Measurements from ENCODE around the gene FCN1.
"Not testable (repeated sequence)": the region's sequence is repeated elsewhere in the genome, so short reads cannot be mapped to it uniquely, and the experiment has no call there.

FCN1 gene

DNA sequence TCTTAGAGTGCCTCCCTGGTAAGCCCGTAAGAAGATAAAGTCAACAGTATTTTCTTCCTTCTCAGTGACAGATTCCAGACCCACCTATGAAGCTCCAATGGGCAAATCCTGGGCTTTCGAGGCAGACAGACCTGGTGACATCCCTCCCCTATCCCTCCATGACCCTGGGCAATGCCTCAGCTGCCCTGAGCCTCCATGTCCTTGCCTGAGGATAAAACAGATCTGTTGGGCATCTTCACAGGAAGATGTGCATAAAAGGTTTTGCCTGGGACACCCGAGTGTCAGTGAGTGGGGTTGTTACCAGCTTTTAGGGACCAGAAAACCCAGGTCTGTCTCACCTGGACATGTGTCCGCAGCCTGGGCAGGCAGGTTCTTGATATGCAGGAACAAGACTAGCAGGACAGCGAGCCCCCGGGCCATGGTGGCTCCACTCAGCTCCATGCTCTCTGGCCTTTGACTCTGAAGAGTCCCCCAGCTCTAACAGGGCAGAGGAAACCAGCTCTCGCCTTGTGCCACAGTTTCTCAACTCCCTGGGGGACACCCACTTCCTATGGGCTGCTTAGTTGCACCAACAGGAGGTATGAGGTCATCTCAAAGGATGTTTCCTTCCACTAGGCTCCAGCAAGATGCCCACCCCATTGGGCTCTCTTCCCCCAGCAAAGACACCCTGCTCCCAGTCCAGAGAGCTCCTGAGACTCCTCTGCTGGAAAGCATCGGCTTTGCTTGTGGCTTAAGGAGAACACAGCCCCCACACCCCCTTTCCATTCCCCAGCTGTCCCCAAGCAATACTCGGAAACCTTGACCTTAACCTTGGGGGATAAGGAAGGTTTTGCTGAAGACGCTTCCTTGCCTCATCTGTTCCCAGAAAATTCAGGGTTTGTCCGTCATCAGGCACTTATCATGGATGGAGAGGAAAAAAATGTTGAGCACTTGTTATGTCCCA is at the start of gene FCN1:
Gene FCN1 (minus strand): TSS at position 482 of the 943 bp plus-strand sequence. CDS start 41 bp downstream, at position 441.
- no peak for DNase-seq (ENCODE audit: low read depth in 3 of 3)

GRCh38 chr9:134966697-134967546 is 49.2 kb upstream of the FCN1 start:
- no peak for DNase-seq (ENCODE audit: low read depth in 3 of 3)

GRCh38 chr9:134966270-134966669 is 48.6 kb upstream of the FCN1 start:
- no peak for DNase-seq (ENCODE audit: low read depth in 3 of 3)

GRCh38 chr9:134965851-134966250 is 48.1 kb upstream of the FCN1 start:
- DNase-seq (ENCODE audit: low read depth in 3 of 3) = no peak

- DNase-seq (ENCODE audit: low read depth in 3 of 3) = no peak
These were observed 47.7 kb upstream of the FCN1 start for GRCh38 chr9:134965411-134965810.

DNA sequence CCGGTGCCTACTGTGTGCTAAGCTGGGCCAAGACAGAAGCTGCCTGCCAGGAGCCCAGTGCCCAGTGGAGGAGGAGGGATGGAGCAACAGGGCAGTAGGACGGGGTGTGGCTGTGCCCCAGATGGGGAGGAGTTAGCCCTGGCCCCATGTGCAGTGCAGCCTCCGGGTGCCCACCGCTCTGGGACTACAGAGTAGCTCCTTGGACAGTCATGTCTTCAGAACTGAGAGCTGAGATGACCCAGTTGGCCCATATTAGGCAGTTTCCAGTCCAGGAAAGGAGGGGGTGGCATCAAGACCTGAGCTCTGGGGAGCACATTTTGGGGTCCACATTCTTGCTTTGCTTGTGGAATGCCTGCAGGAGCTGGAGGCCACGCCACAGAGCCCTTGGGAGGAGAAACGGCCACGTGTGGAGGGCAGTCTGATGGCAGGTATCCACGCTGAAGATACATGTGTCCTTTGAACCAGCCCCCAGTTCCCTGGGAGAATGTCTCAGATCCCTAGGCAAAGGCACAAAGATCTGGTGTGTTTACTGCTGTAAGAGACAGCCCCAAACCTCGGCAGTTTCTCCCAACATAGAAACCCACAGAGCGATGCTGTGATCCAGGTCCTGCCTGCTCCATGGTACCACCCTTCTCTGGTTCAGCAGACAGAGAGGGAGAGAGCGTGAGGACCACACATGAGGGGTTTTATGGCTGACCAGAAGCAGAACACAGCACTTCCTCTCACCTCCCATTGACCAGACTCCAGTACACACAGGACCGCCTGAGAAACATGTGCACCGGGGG is 46.8 kb upstream of the FCN1 start:
- no peak for DNase-seq (ENCODE audit: low read depth in 3 of 3)

- DNase-seq (ENCODE audit: low read depth in 3 of 3) = no peak
These were observed 45.8 kb upstream of the FCN1 start for GRCh38 chr9:134963546-134963945.

- no peak for DNase-seq (ENCODE audit: low read depth in 3 of 3)
These were observed 45.3 kb upstream of the FCN1 start for GRCh38 chr9:134962973-134963364.

- no peak for DNase-seq (ENCODE audit: low read depth in 3 of 3)
These were observed 44.6 kb upstream of the FCN1 start for GRCh38 chr9:134962065-134962972.

- DNase-seq (ENCODE audit: low read depth in 3 of 3) = no peak
These were observed 43.8 kb upstream of the FCN1 start for GRCh38 chr9:134961331-134962064.

DNA sequence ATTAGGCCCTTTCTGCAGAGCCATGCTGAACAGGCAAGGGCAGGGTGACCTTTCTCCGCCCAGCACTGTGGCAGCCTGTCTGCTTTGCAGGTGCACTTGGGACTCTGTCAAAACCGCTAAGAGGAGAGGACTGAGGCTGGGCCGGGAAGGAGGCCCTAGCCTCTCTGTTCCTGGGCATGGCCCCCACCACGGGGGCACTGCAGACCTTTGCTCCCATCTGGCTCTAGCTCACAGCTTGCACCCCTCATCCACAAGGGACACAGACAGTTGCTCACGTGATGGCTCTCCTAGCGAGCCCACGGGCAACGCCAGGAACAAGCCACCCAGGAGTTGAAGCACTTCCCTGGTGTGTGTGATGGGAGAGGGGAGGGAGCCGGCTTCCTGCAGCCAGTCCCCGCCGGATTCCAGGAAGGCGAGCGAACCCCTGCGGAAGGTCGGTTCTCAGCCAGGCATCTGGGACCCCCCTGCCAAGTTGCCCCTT is 43.0 kb upstream of the FCN1 start:
- no peak for DNase-seq (ENCODE audit: low read depth in 3 of 3)

DNA sequence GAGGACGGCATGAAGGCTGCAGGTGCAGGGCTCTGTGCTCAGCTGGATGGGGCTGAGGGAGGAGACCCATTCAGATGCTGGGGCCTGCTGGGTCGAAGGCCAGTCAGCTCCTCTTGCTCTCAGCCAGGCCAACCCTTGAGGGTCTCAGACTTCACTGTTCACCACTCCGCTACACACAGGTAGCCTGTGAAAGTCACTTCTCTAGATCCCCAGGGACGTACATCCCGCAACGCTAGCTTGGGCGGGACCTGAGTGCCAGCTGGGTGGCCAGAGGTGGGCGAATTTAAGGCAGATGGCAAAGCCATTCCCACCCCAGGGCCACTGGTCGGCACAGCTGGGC is 42.2 kb upstream of the FCN1 start:
- no peak for DNase-seq (ENCODE audit: low read depth in 3 of 3)

DNA sequence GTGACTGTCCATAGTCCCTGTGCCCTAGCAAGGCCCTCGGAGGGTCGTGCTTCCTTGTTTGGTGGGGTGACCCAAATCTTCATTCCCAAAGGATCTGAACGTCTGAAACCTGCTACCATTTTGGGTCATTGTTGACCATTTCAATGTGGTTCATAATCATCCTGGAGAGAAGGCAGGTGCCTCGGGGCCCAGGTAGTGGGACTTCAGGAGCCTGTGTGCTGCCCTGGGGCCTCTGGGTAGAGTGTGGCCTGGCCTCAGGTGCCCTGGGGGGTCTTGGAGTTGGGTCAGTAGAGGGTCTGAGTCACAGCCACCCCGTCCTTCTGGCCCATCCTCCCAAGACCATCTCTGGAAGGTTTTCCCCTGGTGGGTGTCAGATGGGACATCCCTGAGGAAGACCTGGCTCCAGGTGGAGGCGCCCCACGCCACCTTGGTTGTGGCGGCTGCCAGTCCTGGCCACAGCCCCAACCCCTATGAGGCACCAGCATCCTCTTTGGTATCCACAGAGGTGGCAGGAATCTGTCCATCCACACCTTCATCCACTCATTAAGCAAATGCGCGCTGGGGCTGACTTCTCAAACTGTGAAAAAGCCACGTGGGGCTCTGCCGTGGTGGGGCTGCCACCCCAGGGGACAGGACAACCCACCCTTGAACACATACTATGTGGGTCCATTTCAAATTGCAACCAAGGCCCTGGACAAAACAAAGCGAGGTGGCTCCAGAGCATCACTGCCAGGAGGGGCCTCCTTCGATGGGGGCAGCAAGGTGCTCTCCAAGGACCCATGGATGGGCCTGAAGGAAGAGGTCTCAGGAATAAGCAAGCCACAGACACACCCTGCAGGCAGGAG is 41.6 kb upstream of the FCN1 start:
- DNase-seq (ENCODE audit: low read depth in 3 of 3) = no peak

- DNase-seq (ENCODE audit: low read depth in 3 of 3) = no peak
These were observed 40.2 kb upstream of the FCN1 start for GRCh38 chr9:134957945-134958227.

DNA sequence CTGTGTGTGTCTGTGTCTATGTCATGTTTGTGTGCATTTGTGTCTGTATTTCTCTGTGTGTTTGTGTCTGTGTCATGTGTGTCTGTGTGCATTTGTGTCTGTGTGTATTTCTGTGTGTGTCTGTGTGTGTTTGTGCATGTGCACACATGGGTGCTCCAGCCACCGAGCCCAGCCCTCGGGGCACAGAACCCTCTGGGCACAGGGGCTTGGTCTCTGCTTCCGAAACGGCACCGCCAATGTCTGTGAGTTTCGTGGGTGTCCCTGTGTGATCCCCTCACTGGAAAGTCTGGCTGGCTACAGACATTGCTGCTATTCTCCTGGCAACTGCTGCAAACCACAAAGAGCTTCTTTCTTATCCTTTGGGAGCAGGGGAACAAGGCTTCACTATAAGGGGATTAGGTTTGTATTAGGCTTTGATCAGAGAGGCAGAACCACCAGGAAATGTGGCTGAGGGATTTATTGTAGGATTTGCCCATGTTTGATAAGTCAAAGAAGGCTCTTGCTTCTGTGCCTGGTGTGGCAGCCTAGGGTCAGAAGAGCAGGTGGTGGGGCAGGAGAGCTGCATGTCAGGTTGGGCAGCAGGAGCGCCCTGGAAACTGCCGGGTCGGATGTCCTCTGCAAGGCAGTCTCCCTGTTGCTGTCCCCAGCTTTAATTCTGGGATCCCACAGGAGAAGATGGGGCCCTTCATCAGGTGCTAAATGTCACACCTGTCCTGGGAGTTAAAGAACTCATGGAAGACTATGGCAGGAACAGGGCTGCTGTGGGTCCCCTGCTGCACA is 39.6 kb upstream of the FCN1 start:
- no peak for DNase-seq (ENCODE audit: low read depth in 3 of 3)

DNA sequence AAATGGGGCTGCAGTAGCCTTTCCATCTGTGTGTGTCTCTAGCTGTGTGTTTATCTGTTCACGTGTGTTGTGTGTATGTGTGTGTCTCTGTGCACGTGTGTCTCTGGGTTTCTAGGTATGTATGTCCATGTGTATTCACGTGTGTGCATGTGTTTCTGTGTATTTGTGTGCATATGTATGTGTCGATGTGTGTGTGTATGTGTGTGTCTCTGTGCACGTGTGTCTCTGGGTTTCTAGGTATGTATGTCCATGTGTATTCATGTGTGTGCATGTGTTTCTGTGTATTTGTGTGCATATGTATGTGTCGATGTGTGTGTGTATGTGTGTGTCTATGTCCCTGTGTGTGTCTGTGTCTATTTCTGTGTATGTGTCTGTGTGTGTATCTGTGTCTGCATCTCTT is 38.7 kb upstream of the FCN1 start:
- not testable (repeated sequence) for DNase-seq (ENCODE audit: low read depth in 3 of 3)

GRCh38 chr9:134955801-134956200 is 38.1 kb upstream of the FCN1 start:
- no peak for DNase-seq (ENCODE audit: low read depth in 3 of 3)

- DNase-seq (ENCODE audit: low read depth in 3 of 3) = no peak
These were observed 37.4 kb upstream of the FCN1 start for GRCh38 chr9:134955156-134955555.

DNA sequence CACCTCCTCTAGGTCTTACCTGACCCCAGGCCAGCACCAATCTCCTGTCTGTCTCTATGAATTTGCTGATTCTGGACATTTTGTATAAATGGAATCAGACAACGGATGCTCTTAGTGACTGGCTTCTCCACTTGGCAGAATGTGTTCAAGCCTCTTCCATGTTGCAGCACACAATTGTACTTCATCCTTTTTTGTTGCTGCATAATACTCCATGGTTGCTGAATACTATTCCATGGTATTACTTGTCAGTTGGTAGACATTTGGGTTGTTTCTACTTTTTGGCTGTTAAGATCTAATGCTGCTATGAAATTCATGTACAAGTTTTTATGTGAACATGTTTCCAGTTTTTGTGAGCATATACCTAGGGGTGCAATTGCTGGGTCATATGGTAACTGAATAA is 34.3 kb upstream of the FCN1 start:
- DNase-seq (ENCODE audit: low read depth in 3 of 3) = no peak
